BLaER1 treated with 17β-estradiol and CSF1 and Interleukin-3, amounts not matched to agents 10 nM and 100 nM (cell line): ENCODE measurements around the gene LIMS1.

Experiments used
- H3K27ac ChIP-seq, 11 experiments: shearing (Covaris generic); formaldehyde crosslinking; 2 replicates each; pipeline ENCODE4 v1.8.1; 2022
- H3K27me3 ChIP-seq, 11 experiments: shearing (Covaris generic); formaldehyde crosslinking; 2 replicates each; pipeline ENCODE4 v1.8.1; 2022
- H3K36me3 ChIP-seq, 11 experiments: shearing (Covaris generic); formaldehyde crosslinking; 2 replicates each; pipeline ENCODE4 v1.8.1; 2022
- H3K4me1 ChIP-seq, 10 experiments: shearing (Covaris generic); formaldehyde crosslinking; 2 replicates each; pipeline ENCODE4 v1.8.1; 2022
- H3K4me2 ChIP-seq, 11 experiments: shearing (Covaris generic); formaldehyde crosslinking; 2 replicates each; pipeline ENCODE4 v1.8.1; 2022
- H3K4me3 ChIP-seq, 10 experiments: shearing (Covaris generic); formaldehyde crosslinking; 2 replicates each; pipeline ENCODE4 v1.8.1; 2022
- H3K9ac ChIP-seq, 11 experiments: shearing (Covaris generic); formaldehyde crosslinking; 2 replicates each; pipeline ENCODE4 v1.8.1; 2022
- H3K9me3 ChIP-seq, 11 experiments: shearing (Covaris generic); formaldehyde crosslinking; replicated peaks in 1 of 11; 2 replicates each; pipeline ENCODE4 v1.8.1; 2022
- H4K20me1 ChIP-seq, 11 experiments: shearing (Covaris generic); formaldehyde crosslinking; 2 replicates each; pipeline ENCODE4 v1.8.1; 2022
- Cebpa-rat ChIP-seq, 11 experiments: shearing (Covaris generic); IDR thresholded peaks; 2 replicates each; pipeline ENCODE4 v1.8.1; 2022

Gene LIMS1

GRCh38 chr2:108616751-108617161 lies 82.5 kb downstream of the LIMS1 start:
- H4K20me1 ChIP-seq: peaks cover 34 to 92% (median 72%) of the 10 kb centered on the region in 11 experiments; a peak in 21 of 22 replicates
- no peak overlapping the region for H3K4me3 ChIP-seq
- H3K4me2 ChIP-seq: peak overlapping the region in 3 of 11 experiments; percentile 21 to 89 (median 85); a peak in 3 of 22 replicates
- no peak overlapping the region for H3K27ac ChIP-seq
- peaks cover 65 to 99% (median 75%) of the 10 kb centered on the region in 10 experiments for H3K4me1 ChIP-seq
- peaks cover 0 to 15% (median 0%) of the 10 kb centered on the region in 11 experiments; a peak in 2 of 22 replicates for H3K36me3 ChIP-seq
- no peak for TF ChIP-seq Cebpa-rat (IDR thresholded peaks at IDR 0.05)
- H3K9ac ChIP-seq: no peak overlapping the region
- no peaks in the 10 kb centered on the region for H3K27me3 ChIP-seq
- no peaks in the 10 kb centered on the region for H3K9me3 ChIP-seq

GRCh38 chr2:108617617-108618016 lies 83.3 kb downstream of the LIMS1 start:
- Histone ChIP-seq H3K4me2 (peak overlapping the region; percentile 67 to 89 (median 76); a peak in 18 of 22 replicates), H3K9me3 (no peaks in the 10 kb centered on the region), H3K9ac (no peak overlapping the region), H4K20me1 (peaks cover 37 to 92% (median 70%) of the 10 kb centered on the region in 11 experiments; a peak in 21 of 22 replicates), H3K4me1 (peaks cover 60 to 100% (median 69%) of the 10 kb centered on the region in 10 experiments), H3K4me3 (no peak overlapping the region), H3K27me3 (no peaks in the 10 kb centered on the region), H3K27ac (peak overlapping the region in 1 of 11 experiments; percentile 5; a peak in 2 of 22 replicates), H3K36me3 (peaks cover 0 to 15% (median 0%) of the 10 kb centered on the region in 11 experiments; a peak in 2 of 22 replicates)
- TF ChIP-seq Cebpa-rat (IDR thresholded peaks at IDR 0.05): no peak

- H3K27ac ChIP-seq: peak overlapping the region in 9 of 11 experiments; percentile 15 to 53 (median 41); a peak in 16 of 22 replicates
- no peaks in the 10 kb centered on the region for H3K9me3 ChIP-seq
- peak overlapping the region in 5 of 11 experiments; percentile 1 to 41 (median 16); a peak in 6 of 22 replicates for H3K9ac ChIP-seq
- peak overlapping the region; percentile 70 to 89 (median 76) for H3K4me2 ChIP-seq
- TF ChIP-seq Cebpa-rat (IDR thresholded peaks at IDR 0.05): no peak
- peaks cover 32 to 88% (median 59%) of the 10 kb centered on the region in 11 experiments; a peak in 20 of 22 replicates for H4K20me1 ChIP-seq
- peaks cover 0 to 6% (median 0%) of the 10 kb centered on the region in 11 experiments; a peak in 1 of 22 replicates for H3K36me3 ChIP-seq
- no peaks in the 10 kb centered on the region for H3K27me3 ChIP-seq
- 0 out of 20 replicates have a peak overlapping the region, but pooled peaks of 2 of the 10 experiments have one; percentile 3 for H3K4me3 ChIP-seq
- H3K4me1 ChIP-seq: peaks cover 46 to 85% (median 58%) of the 10 kb centered on the region in 10 experiments
Observed at GRCh38 chr2:108619925-108620620, 85.8 kb downstream of the LIMS1 start.

GRCh38 chr2:108620656-108621055 lies 86.4 kb downstream of the LIMS1 start:
- H3K27me3 ChIP-seq: no peaks in the 10 kb centered on the region
- 0 out of 20 replicates have a peak overlapping the region, but pooled peaks of 1 of the 10 experiments have one; percentile 3 for H3K4me3 ChIP-seq
- H3K36me3 ChIP-seq: peaks cover 0 to 6% (median 0%) of the 10 kb centered on the region in 11 experiments; a peak in 1 of 22 replicates
- TF ChIP-seq Cebpa-rat (IDR thresholded peaks at IDR 0.05): no peak
- peaks cover 46 to 85% (median 58%) of the 10 kb centered on the region in 10 experiments for H3K4me1 ChIP-seq
- peaks cover 35 to 90% (median 59%) of the 10 kb centered on the region in 11 experiments; a peak in 20 of 22 replicates for H4K20me1 ChIP-seq
- no peaks in the 10 kb centered on the region for H3K9me3 ChIP-seq
- H3K9ac ChIP-seq: peak overlapping the region in 8 of 11 experiments; percentile 1 to 41 (median 15); a peak in 7 of 22 replicates
- peak overlapping the region; percentile 70 to 89 (median 76) for H3K4me2 ChIP-seq
- H3K27ac ChIP-seq: peak overlapping the region in 10 of 11 experiments; percentile 5 to 53 (median 36); a peak in 16 of 22 replicates

- Histone ChIP-seq H3K4me3 (no peak overlapping the region), H3K27me3 (no peaks in the 10 kb centered on the region), H3K4me2 (peak overlapping the region; percentile 70 to 89 (median 76)), H3K36me3 (peaks cover 0 to 4% (median 0%) of the 10 kb centered on the region in 11 experiments; a peak in 1 of 22 replicates), H4K20me1 (peaks cover 33 to 91% (median 60%) of the 10 kb centered on the region in 11 experiments; a peak in 20 of 22 replicates), H3K4me1 (peaks cover 46 to 83% (median 57%) of the 10 kb centered on the region in 10 experiments), H3K27ac (peak overlapping the region in 7 of 11 experiments; percentile 22 to 53 (median 44); a peak in 11 of 22 replicates), H3K9ac (peak overlapping the region in 6 of 11 experiments; percentile 5 to 41 (median 17); a peak in 7 of 22 replicates), H3K9me3 (no peaks in the 10 kb centered on the region)
- TF ChIP-seq Cebpa-rat (IDR thresholded peaks at IDR 0.05): no peak
Observed at GRCh38 chr2:108621087-108621559, 86.9 kb downstream of the LIMS1 start.

GRCh38 chr2:108621687-108622681 lies 87.7 kb downstream of the LIMS1 start:
- no peaks in the 10 kb centered on the region for H3K36me3 ChIP-seq
- no peak overlapping the region for H3K9ac ChIP-seq
- TF ChIP-seq Cebpa-rat (IDR thresholded peaks at IDR 0.05): no peak
- H4K20me1 ChIP-seq: peaks cover 27 to 90% (median 60%) of the 10 kb centered on the region in 11 experiments; a peak in 20 of 22 replicates
- H3K4me3 ChIP-seq: no peak overlapping the region
- no peaks in the 10 kb centered on the region for H3K27me3 ChIP-seq
- no peaks in the 10 kb centered on the region for H3K9me3 ChIP-seq
- peak overlapping the region in 2 of 11 experiments; percentile 24 to 47; a peak in 3 of 22 replicates for H3K27ac ChIP-seq
- H3K4me2 ChIP-seq: peak overlapping the region; percentile 70 to 89 (median 76); a peak in 18 of 22 replicates
- peaks cover 46 to 78% (median 51%) of the 10 kb centered on the region in 10 experiments for H3K4me1 ChIP-seq

GRCh38 chr2:108623616-108624015 lies 89.3 kb downstream of the LIMS1 start:
- H3K27ac ChIP-seq: no peak overlapping the region

More at GRCh38 chr2:108623616-108624015, 89.3 kb downstream of the LIMS1 start:
- no peak overlapping the region for H3K9ac ChIP-seq
- no peaks in the 10 kb centered on the region for H3K36me3 ChIP-seq
- no peak overlapping the region for H3K4me3 ChIP-seq
- no peaks in the 10 kb centered on the region for H3K9me3 ChIP-seq
- peaks cover 34 to 84% (median 55%) of the 10 kb centered on the region in 11 experiments; a peak in 20 of 22 replicates for H4K20me1 ChIP-seq
- H3K4me2 ChIP-seq: 0 out of 22 replicates have a peak overlapping the region, but pooled peaks of 1 of the 11 experiments have one; percentile 8
- no peaks in the 10 kb centered on the region for H3K27me3 ChIP-seq
- no peak for TF ChIP-seq Cebpa-rat (IDR thresholded peaks at IDR 0.05)
- H3K4me1 ChIP-seq: peaks cover 33 to 64% (median 38%) of the 10 kb centered on the region in 10 experiments
